HepG2 (cell line): ENCODE measurements around the gene UCN2. TPM values are rescaled to one million over a fixed set of nuclear protein-coding genes. Genes with fewer than 3 reads are reported as not detected.

ENCODE experiments used
- AGO1 ChIP-seq: fragments of 200-400 bp; formaldehyde crosslinking; IDR thresholded peaks from 2 replicates; pipeline ENCODE4 v1.6.1; 2017; ENCODE audit warnings: mild to moderate bottlenecking, low read depth, low read length, moderate library complexity; ENCODE audit not compliant: poor library complexity, severe bottlenecking
- DZIP1 ChIP-seq: sonication (generic); formaldehyde crosslinking; IDR thresholded peaks from 2 replicates; pipeline ENCODE4 v1.5.0; 2020; ENCODE audit warnings: mild to moderate bottlenecking, missing genetic modification reagents
- ETV5 ChIP-seq: IDR thresholded peaks from 2 replicates; pipeline ENCODE4 v1.6.1; 2018; ENCODE audit warnings: missing biosample characterization, missing genetic modification reagents, inconsistent platforms, borderline replicate concordance
- FOSL2 ChIP-seq: sonication (generic); formaldehyde crosslinking; IDR thresholded peaks from 2 replicates; pipeline ENCODE4 v1.4.0; 2020; ENCODE audit warnings: missing genetic modification reagents
- FOXC1 ChIP-seq: sonication (generic); formaldehyde crosslinking; IDR thresholded peaks from 2 replicates; pipeline ENCODE4 v1.8.0; 2022; ENCODE audit warnings: mild to moderate bottlenecking, missing genetic modification reagents, borderline replicate concordance
- HNRNPK ChIP-seq: fragments of 200-400 bp; formaldehyde crosslinking; IDR thresholded peaks from 2 replicates; pipeline ENCODE4 v1.6.1; 2018; ENCODE audit warnings: low read length, low read depth, moderate library complexity, mild to moderate bottlenecking; ENCODE audit not compliant: poor library complexity, severe bottlenecking
- HOXA7 ChIP-seq: sonication (generic); formaldehyde crosslinking; IDR thresholded peaks from 2 replicates; pipeline ENCODE4 v1.8.1; 2022; ENCODE audit warnings: mild to moderate bottlenecking, missing genetic modification reagents, moderate library complexity
- NR2F1 ChIP-seq, 2 experiments: fragments of 450-650 bp in 1 of 2; formaldehyde crosslinking in 1 of 2; IDR thresholded peaks; 2 replicates each; pipeline versions ENCODE4 v1.5.0 to v1.6.1; 2016 to 2020; ENCODE audit warnings: mild to moderate bottlenecking in 1 of 2, missing compliant biosample characterization in 1 of 2, missing genetic modification reagents in 1 of 2, moderate library complexity in 1 of 2
- NR3C1 ChIP-seq: sonication (generic); formaldehyde crosslinking; IDR thresholded peaks from 2 replicates; pipeline ENCODE4 v1.4.0; 2020; ENCODE audit warnings: missing genetic modification reagents
- RARA ChIP-seq: IDR thresholded peaks from 2 replicates; pipeline ENCODE4 v1.6.1; 2016; ENCODE audit warnings: missing genetic modification reagents, missing compliant biosample characterization
- RFX3 ChIP-seq: IDR thresholded peaks from 2 replicates; pipeline ENCODE4 v1.6.1; 2016; ENCODE audit warnings: missing biosample characterization, missing genetic modification reagents
- SAP130 ChIP-seq: IDR thresholded peaks from 2 replicates; pipeline ENCODE4 v1.6.1; 2016; ENCODE audit warnings: low read depth
- SMAD1 ChIP-seq: sonication (generic); formaldehyde crosslinking; IDR thresholded peaks from 2 replicates; pipeline ENCODE4 v1.4.0; 2020; ENCODE audit warnings: missing genetic modification reagents, low read depth, mild to moderate bottlenecking, borderline replicate concordance
- THAP9 ChIP-seq: sonication (generic); formaldehyde crosslinking; IDR thresholded peaks from 2 replicates; pipeline ENCODE4; 2020; ENCODE audit warnings: missing genetic modification reagents, mild to moderate bottlenecking, borderline replicate concordance
- ZNF431 ChIP-seq: sonication (generic); formaldehyde crosslinking; IDR thresholded peaks from 2 replicates; pipeline ENCODE4 v1.9.0; 2022; ENCODE audit warnings: missing genetic modification reagents, low read depth, mild to moderate bottlenecking, borderline replicate concordance
- ZNF7 ChIP-seq: IDR thresholded peaks from 2 replicates; pipeline ENCODE4 v1.6.1; 2016; ENCODE audit warnings: missing biosample characterization, missing genetic modification reagents
- ZNF788 ChIP-seq: sonication (generic); formaldehyde crosslinking; IDR thresholded peaks from 2 replicates; pipeline ENCODE4 v1.5.0; 2020; ENCODE audit warnings: mild to moderate bottlenecking, missing genetic modification reagents, borderline replicate concordance
- ZSCAN21 ChIP-seq: sonication (generic); formaldehyde crosslinking; IDR thresholded peaks from 2 replicates; pipeline ENCODE4 v1.8.0; 2022; ENCODE audit warnings: mild to moderate bottlenecking, missing genetic modification reagents, moderate library complexity, borderline replicate concordance
- polyA plus RNA-seq, 8 experiments: library from polyadenylated mRNA; depleted of rRNA in 3 of 8; stranded (reverse) in 7 of 8; unstranded in 1 of 8; fragments of >200 nt; fragmentation: Illumina TruSeq in 4 of 8; extraction: Trizol in 4 of 8; gene quantifications; 2 replicates each; pipeline versions ENCODE4 v1.2.1 to v1.2.3, GENCODE V29; 2011 to 2016; ENCODE audit warnings: low read depth in 4 of 8, missing spikeins in 1 of 8, mixed read lengths in 1 of 8; ENCODE audit not compliant: insufficient read depth in 1 of 8
- total RNA-seq, 5 experiments: library from RNA; depleted of rRNA; stranded (reverse); fragments of >200 nt; fragmentation: Illumina TruSeq; extraction: Trizol; gene quantifications; 2 replicates each; pipeline ENCODE4 v1.2.3, GENCODE V29; 2016; ENCODE audit warnings: low read depth in 1 of 5
- TF ChIP-seq, protein P1 (sequence below): sonication (generic); formaldehyde crosslinking; IDR thresholded peaks from 2 replicates; pipeline ENCODE4 v1.4.0; 2020; ENCODE audit warnings: mild to moderate bottlenecking, missing genetic modification reagents
- TF ChIP-seq, protein P2 (sequence below): sonication (generic); formaldehyde crosslinking; IDR thresholded peaks from 2 replicates; pipeline ENCODE4 v1.4.0; 2020; ENCODE audit warnings: missing genetic modification reagents, mild to moderate bottlenecking, borderline replicate concordance

Gene UCN2
- total and polyA plus RNA-seq, 2 of the 13 experiments (the other 11 are each of a cell fraction or from before 2014, with no cell fraction given): 0.07 to 1.5 TPM

- no peak for TF ChIP-seq HNRNPK
- no peak for TF ChIP-seq SMAD1 (CRISPR knock-in tag)
- TF ChIP-seq DZIP1 (CRISPR knock-in tag): no peak
- TF ChIP-seq ZNF431 (CRISPR knock-in tag): no peak
- no peak for TF ChIP-seq RFX3 (CRISPR knock-in tag)
- TF ChIP-seq ZSCAN21 (CRISPR knock-in tag): no peak
- TF ChIP-seq ZNF788 (CRISPR knock-in tag): no peak
- TF ChIP-seq FOXC1 (CRISPR knock-in tag): no peak
- TF ChIP-seq SAP130: no peak
- TF ChIP-seq HOXA7 (CRISPR knock-in tag): no peak
- TF ChIP-seq, protein P1, sequence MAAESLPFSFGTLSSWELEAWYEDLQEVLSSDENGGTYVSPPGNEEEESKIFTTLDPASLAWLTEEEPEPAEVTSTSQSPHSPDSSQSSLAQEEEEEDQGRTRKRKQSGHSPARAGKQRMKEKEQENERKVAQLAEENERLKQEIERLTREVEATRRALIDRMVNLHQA: no peak
- TF ChIP-seq, protein P2, sequence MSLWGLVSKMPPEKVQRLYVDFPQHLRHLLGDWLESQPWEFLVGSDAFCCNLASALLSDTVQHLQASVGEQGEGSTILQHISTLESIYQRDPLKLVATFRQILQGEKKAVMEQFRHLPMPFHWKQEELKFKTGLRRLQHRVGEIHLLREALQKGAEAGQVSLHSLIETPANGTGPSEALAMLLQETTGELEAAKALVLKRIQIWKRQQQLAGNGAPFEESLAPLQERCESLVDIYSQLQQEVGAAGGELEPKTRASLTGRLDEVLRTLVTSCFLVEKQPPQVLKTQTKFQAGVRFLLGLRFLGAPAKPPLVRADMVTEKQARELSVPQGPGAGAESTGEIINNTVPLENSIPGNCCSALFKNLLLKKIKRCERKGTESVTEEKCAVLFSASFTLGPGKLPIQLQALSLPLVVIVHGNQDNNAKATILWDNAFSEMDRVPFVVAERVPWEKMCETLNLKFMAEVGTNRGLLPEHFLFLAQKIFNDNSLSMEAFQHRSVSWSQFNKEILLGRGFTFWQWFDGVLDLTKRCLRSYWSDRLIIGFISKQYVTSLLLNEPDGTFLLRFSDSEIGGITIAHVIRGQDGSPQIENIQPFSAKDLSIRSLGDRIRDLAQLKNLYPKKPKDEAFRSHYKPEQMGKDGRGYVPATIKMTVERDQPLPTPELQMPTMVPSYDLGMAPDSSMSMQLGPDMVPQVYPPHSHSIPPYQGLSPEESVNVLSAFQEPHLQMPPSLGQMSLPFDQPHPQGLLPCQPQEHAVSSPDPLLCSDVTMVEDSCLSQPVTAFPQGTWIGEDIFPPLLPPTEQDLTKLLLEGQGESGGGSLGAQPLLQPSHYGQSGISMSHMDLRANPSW: no peak
- TF ChIP-seq RARA: no peak
- TF ChIP-seq NR3C1 (CRISPR knock-in tag): no peak
- peak; percentile 41 for TF ChIP-seq AGO1
- TF ChIP-seq FOSL2 (CRISPR knock-in tag): peak; percentile 79
- TF ChIP-seq ETV5 (CRISPR knock-in tag): peak; percentile 16; the same call in 1 of the 2 replicates
- TF ChIP-seq NR2F1 (CRISPR knock-in tag; IDR thresholded peaks at IDR 0.05): no peak
- TF ChIP-seq THAP9: no peak
- no peak for TF ChIP-seq ZNF7
Measured at GRCh38 chr3:48595526-48596121, 32.0 kb upstream of the UCN2 start (continued).
